IPS-NIHi7 (cell line): ENCODE measurements around the gene SNUPN.
"Not testable (repeated sequence)": the region's sequence is repeated elsewhere in the genome, so short reads cannot be mapped to it uniquely, and the experiment has no call there.

Experiments used
- DNase-seq: peaks from one replicate; pipeline ENCODE4 v3.0.0; 2012; ENCODE audit warnings: mixed read lengths; ENCODE audit errors: extremely low spot score

Gene SNUPN

GRCh38 chr15:75637245-75638009, 11.9 kb upstream of the SNUPN start:
- no peak for DNase-seq

- DNase-seq: no peak
These were observed 10.5 kb upstream of the SNUPN start for GRCh38 chr15:75636026-75636425.

DNA sequence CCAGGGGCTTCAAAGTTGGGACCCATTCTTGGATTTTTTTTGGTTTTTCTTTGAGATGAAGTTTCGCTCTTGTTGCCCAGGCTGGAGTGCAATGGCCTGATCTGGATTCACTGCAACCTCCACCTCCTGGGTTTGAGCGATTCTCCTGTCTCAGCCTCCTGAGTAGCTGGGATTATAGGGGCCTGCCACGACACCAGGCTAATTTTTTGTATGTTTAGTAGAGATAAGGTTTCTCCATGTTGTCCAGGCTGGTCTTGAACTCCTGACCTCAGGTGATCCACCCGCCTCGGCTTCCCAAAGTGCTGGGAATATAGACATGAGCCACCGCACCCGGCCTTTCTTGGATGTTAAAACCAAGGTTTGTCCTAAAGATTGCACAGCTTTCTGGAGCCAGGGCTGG, 8.4 kb upstream of the SNUPN start:
- DNase-seq: not testable (repeated sequence)

- no peak for DNase-seq
These were observed 6.4 kb upstream of the SNUPN start for GRCh38 chr15:75631935-75632334.

GRCh38 chr15:75622505-75622904, 3.0 kb downstream of the SNUPN start:
- DNase-seq: no peak

DNA sequence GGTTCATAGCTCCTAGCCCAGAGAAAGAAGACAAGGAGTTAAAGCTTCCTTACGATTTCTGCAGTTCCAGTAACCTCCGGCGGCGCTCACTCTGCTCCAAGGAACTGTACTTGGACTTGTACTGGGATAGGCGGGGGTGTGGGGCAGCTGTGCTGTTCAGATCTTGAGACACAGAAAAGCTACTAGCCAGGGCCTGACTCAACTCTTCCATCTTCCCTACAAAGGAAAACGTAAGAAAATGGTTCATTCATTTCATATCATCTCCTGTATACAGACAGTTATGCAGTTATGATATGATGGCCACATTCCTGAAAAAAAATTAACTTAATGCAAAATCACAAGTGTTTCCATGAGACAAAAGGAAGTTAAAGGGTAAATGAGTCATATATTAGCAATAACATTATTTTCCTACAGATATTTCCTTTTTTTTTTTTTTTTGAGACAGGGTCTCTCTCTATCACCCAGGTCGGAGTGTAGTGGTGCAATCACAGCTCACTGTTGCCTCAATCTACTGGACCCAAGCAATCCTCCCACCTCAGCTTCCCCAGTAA, 4.6 kb downstream of the SNUPN start:
- DNase-seq: no peak

GRCh38 chr15:75620058-75620820, 5.3 kb downstream of the SNUPN start:
- DNase-seq: no peak

GRCh38 chr15:75616766-75617165, 8.8 kb downstream of the SNUPN start:
- no peak for DNase-seq

- DNase-seq: no peak
These were observed 18.5 kb downstream of the SNUPN start for GRCh38 chr15:75606711-75607699.

GRCh38 chr15:75606026-75606425, 19.5 kb downstream of the SNUPN start:
- no peak for DNase-seq

DNA sequence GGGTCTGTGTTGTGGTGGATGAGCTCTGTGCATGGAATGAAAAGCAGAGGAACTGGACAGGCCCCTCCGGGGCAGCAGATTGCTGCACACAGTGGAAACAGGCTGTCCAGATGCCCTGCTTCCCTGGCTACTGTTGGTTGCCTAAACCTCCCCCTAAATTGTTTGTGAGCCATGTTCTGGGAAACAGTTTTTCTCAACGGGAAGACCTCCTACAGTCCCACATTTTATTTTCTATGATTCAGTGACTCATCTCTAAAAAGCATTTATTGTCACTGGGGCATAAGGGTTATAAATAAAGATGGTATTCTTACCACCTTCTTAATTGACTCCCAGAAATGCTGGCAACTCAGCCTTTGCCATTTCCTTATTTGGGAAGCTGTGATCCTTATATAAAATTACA, 26.1 kb downstream of the SNUPN start:
- DNase-seq: no peak

- no peak for DNase-seq
These were observed 27.2 kb downstream of the SNUPN start for GRCh38 chr15:75598361-75598760.

DNA sequence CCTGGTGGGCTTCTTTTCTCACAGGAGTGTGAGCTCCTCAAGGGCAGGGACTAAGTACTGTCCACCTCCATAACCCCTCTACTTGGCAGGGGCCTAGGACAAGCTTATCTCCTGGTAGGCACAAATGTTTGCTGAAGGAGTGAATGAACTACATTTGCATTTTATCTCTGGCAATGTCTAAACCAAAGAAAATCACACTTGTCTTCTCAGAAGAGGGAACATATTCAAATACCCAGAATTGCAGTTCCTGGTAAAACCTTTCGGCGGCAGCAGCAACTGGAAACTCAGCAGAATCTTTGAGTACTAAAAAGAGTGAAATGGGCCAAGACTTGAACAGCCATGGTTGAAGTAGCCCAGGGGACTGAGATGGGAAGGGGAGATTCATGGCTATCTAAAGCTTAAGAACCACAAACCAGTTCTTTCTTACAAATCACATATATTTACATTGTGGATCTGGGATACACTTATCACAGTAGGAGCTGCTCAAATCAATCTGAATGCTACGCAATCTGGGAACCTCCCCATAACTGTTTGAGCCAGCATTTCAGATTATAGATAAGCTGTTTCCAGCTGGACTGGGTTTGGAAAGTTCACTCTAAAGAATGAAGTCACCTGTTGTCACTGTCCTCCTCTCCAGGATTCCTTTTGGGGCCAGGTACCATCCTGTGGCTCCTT, 27.7 kb downstream of the SNUPN start:
- peak; percentile 55 for DNase-seq

DNA sequence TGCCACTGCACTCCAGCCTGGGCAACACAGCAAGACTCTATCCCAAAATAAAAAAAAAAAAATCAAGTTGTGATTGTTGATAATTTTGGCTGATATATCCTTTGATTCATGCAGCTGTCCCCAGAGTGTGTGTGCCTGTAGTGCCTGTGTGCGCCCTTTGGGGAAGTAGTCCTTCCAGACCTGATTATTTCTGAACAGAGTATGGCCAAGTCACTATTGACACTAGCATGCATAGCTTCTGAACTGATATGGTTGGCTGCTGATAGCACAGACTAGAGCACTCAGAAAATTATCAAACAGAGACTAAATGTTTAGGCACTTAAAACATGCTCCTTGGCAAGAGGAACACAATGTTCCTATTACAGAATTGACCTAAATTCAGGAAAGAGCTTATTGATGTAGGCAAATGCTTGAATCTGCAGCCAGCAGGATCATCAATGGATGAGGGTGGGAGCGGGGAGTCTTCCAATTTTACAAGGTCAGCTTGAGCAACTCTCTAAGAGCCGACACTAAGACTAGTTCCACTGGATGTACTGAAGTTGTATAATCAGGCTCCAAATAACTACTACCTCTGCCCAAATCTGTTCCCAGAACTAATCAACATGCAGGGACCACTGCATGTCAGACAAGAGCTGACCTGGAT, 28.7 kb downstream of the SNUPN start:
- no peak for DNase-seq

GRCh38 chr15:75594276-75594675, 31.2 kb downstream of the SNUPN start:
- DNase-seq: no peak

- peak; percentile 5 for DNase-seq
These were observed 33.7 kb downstream of the SNUPN start for GRCh38 chr15:75591655-75592364.

DNA sequence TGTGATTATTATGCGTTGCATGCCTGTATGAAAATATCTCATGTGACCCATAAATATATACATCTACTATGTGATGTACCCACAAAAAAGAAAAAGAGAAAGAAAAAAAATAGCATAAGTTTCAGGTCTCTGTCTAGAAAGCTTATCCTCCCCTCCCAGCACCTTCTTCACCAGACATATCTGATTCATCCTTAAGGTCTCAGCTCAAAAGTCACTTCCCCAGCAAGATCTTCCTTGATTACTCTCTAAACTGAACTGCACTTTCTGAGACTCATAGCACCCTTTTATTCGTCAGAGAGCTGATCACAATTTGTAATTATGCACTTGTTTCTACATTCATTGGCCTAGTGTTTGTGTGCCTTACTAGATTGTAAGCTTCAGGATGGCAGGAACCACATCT, 35.3 kb downstream of the SNUPN start:
- peak; percentile 0 for DNase-seq

DNA sequence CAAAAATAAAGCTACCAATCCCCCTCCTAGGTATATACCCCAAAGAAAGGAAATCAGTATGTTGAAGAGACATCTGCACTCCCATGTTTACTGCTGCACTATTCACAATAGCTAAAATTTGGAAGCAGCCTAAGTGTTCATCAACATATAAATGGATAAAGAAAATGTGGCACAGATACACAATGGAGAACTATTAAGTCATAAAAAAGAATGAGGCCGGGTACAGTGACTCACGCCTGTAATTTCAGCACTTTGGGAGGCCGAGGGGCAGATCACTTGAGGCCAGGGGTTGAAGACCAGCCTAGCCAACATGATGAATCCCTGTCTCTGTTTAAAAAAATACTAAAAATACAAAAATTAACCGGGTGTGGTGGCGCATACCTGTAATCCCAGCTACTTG, 36.5 kb downstream of the SNUPN start:
- no peak for DNase-seq

DNA sequence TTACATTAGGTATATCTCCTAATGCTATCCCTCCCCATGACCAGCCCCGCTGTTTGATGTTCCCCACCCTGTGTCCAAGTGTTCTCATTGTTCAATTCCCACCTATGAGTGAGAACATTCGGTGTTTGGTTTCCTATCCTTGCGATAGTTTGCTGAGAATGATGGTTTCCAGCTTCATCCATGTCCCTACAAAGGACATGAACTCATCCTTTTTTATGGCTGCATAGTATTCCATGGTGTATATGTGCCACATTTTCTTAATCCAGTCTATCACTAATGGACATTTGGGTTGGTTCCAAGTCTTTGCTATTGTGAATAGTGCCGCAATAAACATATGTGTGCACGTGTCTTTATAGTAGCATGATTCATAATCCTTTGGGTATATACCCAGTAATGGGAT, 39.1 kb downstream of the SNUPN start:
- not testable (repeated sequence) for DNase-seq

DNA sequence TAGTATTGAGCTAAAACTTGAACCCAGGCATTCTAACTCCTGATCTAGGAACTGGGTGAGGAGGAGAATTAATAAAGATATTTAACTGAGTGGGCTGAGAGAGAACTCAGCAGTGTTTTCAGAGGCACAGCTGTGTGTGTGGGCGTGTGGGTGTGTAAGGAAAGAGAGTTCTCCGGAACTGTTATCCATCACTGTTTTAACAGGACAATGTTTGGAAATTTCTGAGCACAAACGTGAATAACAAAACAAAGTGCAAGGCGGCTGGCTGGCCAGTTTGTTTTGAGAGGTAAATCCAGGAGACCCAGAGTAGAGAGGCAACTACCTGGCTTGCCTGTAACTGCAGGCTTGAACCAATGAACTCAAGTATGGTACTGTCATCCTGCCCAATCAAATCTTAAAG, 41.4 kb downstream of the SNUPN start:
- no peak for DNase-seq
